Stimulated activated naive CD8-positive, alpha-beta T cell treated with anti-CD3 and anti-CD28 coated beads, Interleukin-15, Interleukin-2, amounts not matched to agents 100 ng/mL and 50 ng/mL, for 24 hours (primary cell): ENCODE data around the gene MGST2.

ENCODE experiments used
- H3K27ac Mint-ChIP-seq: one replicate; pipeline ENCODE4 v1.8.0; 2021; ENCODE audit warnings: mild to moderate bottlenecking, mixed read lengths
- H3K27me3 Mint-ChIP-seq: one replicate; pipeline ENCODE4 v1.8.0; 2021; ENCODE audit warnings: mixed read lengths
- H3K36me3 Mint-ChIP-seq: one replicate; pipeline ENCODE4 v1.8.0; 2021; ENCODE audit warnings: low read depth, mixed read lengths
- H3K4me1 Mint-ChIP-seq: one replicate; pipeline ENCODE4 v1.8.0; 2021; ENCODE audit warnings: low read depth, mixed read lengths
- H3K4me3 Mint-ChIP-seq: one replicate; pipeline ENCODE4 v1.8.0; 2021; ENCODE audit warnings: mild to moderate bottlenecking, mixed read lengths
- H3K9me3 Mint-ChIP-seq: one replicate; pipeline ENCODE4 v1.8.0; 2021; ENCODE audit warnings: mixed read lengths

The MGST2 gene

GRCh38 chr4:139745111-139745639 is 79.6 kb downstream of the MGST2 start:
- no peak overlapping the region for H3K4me3 Mint-ChIP-seq
- no peaks in the 10 kb centered on the region for H3K36me3 Mint-ChIP-seq
- no peaks in the 10 kb centered on the region for H3K4me1 Mint-ChIP-seq
- no peak overlapping the region for H3K27ac Mint-ChIP-seq
- no peaks in the 10 kb centered on the region for H3K9me3 Mint-ChIP-seq
- no peaks in the 10 kb centered on the region for H3K27me3 Mint-ChIP-seq

DNA sequence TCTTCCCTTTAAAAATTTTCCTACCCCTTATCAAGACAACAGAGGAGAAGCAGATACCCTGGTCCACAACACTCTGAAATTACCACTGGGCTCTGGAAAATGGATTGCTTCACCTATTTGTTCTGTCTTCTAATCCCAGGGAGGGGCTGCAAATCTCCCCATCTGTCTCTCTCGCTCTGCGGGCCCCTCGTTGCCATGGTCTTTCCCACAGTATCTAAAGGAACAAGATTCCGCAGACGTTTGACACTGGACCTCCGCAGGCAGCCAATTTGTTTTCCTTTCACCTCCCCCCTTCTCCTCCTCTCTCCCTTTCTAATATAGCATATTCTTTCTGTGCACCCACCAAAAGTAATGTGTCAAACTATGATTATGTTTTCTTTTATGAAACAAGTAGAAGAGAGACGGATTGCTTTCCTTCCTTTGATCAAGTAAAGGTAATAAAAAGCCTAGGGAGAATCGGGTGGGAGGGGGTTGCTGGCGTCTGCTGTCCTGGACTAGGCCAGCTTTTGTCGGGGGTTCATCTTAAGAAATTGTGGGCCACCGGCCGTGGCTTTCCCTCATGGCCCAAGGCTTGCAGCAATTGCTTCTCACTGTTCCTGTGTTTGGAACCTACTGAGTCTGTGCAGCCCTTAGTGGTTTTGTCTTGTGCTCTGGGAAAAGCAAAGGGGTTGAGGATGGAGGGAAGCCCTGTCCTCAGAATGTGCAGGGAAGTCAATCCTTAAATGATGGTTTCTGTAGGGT is 81.0 kb downstream of the MGST2 start:
- Mint-ChIP-seq H3K4me3 (no peak overlapping the region), H3K9me3 (no peaks in the 10 kb centered on the region), H3K36me3 (no peaks in the 10 kb centered on the region), H3K27me3 (no peaks in the 10 kb centered on the region), H3K27ac (no peak overlapping the region), H3K4me1 (peaks cover 3% of the 10 kb centered on the region)

DNA sequence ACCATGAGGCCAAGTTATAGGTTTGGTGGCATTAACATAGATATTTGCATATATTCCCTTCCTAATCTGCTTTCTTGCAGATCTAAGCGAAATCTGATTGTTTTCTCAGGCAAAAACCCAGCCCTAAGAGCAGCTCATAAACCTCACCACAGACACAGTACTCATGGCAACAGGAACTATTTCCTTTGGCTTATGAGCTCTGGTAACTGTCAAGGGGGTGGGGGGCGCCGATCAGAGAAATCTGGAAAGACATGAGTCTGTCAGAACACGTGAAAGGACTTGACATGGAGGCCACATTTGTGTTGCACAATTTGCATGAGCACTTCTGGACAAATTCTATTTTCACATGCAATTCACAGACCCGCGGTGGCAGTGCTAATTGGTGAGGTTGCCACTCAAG is 83.7 kb downstream of the MGST2 start:
- Mint-ChIP-seq H3K36me3 (no peaks in the 10 kb centered on the region), H3K27ac (no peak overlapping the region), H3K4me3 (no peak overlapping the region), H3K9me3 (no peaks in the 10 kb centered on the region), H3K27me3 (no peaks in the 10 kb centered on the region), H3K4me1 (peaks cover 3% of the 10 kb centered on the region)

GRCh38 chr4:139749835-139750498 is 84.3 kb downstream of the MGST2 start:
- Mint-ChIP-seq H3K4me1 (peaks cover 3% of the 10 kb centered on the region), H3K27me3 (no peaks in the 10 kb centered on the region), H3K27ac (no peak overlapping the region), H3K9me3 (no peaks in the 10 kb centered on the region), H3K36me3 (no peaks in the 10 kb centered on the region), H3K4me3 (no peak overlapping the region)

DNA sequence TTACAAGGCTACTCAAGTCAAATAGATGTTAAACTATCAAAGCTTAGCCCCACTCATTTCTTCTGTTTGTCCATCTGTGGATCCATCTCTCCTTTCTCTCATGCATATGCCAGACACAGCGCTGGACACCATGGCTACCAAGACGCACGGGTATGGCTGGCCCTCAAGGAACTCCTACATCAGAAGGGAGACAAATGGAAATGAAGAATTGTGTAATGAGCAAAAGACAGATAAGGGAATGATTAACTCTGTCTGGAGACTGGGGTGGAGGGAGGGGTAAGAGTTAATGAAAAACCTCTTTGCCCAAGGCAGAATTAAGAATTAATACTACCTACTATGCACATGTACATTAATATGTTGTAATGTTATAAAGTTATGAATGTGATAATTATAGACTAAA is 88.1 kb downstream of the MGST2 start:
- H3K27me3 Mint-ChIP-seq, result no peaks in the 10 kb centered on the region
- no peak overlapping the region for H3K4me3 Mint-ChIP-seq
- H3K9me3 Mint-ChIP-seq, result no peaks in the 10 kb centered on the region
- no peak overlapping the region for H3K27ac Mint-ChIP-seq
- H3K36me3 Mint-ChIP-seq, result no peaks in the 10 kb centered on the region
- peaks cover 3% of the 10 kb centered on the region for H3K4me1 Mint-ChIP-seq
